Measurements from ENCODE around the gene CZIB. TPM values are rescaled to one million over a fixed set of nuclear protein-coding genes. Genes with fewer than 3 reads are reported as not detected.

Gene CZIB
- polyA plus RNA-seq, 3 donors = 55.3 to 62.2 (median 58.2) TPM

- 71% methylated on average over 1 of the region's 3 CpGs for whole genome bisulfite sequencing (ENCODE audit: insufficient coverage)
- no peaks in the 10 kb centered on the region for H3K9me3 ChIP-seq (replicated peaks in 1 of 2; ENCODE audit: control insufficient read depth in 1 of 2, insufficient read depth in 1 of 2, low read length in 2 of 2)
- peaks cover 30% of the 10 kb centered on the region for H3K4me1 Mint-ChIP-seq
- peak overlapping the region; percentile 77 for H3K4me2 ChIP-seq (replicated peaks; ENCODE audit: extremely low read depth, low read length, poor library complexity, severe bottlenecking)
- H3K27me3 Mint-ChIP-seq (ENCODE audit: low read depth in 3 of 3) = peaks cover 0 to 3% (median 2%) of the 10 kb centered on the region in 3 donors
- peaks cover 3 to 18% of the 10 kb centered on the region in 2 donors for H3K36me3 ChIP-seq (replicated peaks in 1 of 2; ENCODE audit: control insufficient read depth in 1 of 2, insufficient read depth in 2 of 2, low read length in 2 of 2)
- peak overlapping the region; percentile 73 to 91 (median 88) for H3K4me3 ChIP-seq (replicated peaks in 1 of 3; ENCODE audit: low read depth in 2 of 3, low read length in 3 of 3)
- H3K9me3 Mint-ChIP-seq = no peaks in the 10 kb centered on the region
- no peak for TF ChIP-seq CTCF (IDR thresholded peaks at IDR 0.05)
- DNase-seq = no peak
- peak overlapping the region; percentile 84 for H3K9ac ChIP-seq (ENCODE audit: insufficient read depth, low read length, poor library complexity, severe bottlenecking)
- H2AFZ ChIP-seq (ENCODE audit: insufficient read depth, low read depth, low read length, poor library complexity, severe bottlenecking) = peak overlapping the region; percentile 98
- H3K4me1 ChIP-seq (ENCODE audit: control insufficient read depth in 1 of 2, insufficient read depth in 2 of 2, low read length in 2 of 2) = peaks cover 17 to 28% of the 10 kb centered on the region in 2 donors
- intact Hi-C loops (cut with micrococcal nuclease) = no loop called here
- peak overlapping the region; percentile 45 to 88 for H3K27ac ChIP-seq (ENCODE audit: low read depth in 1 of 2, low read length in 2 of 2)
- no peaks in the 10 kb centered on the region for H3K27me3 ChIP-seq (ENCODE audit: control insufficient read depth in 2 of 2, insufficient read depth in 2 of 2, low read length in 2 of 2)
- H3K79me2 ChIP-seq (ENCODE audit: insufficient read depth, low read length) = peaks cover 13% of the 10 kb centered on the region
- H4K20me1 ChIP-seq (ENCODE audit: insufficient read depth, low read length) = no peaks in the 10 kb centered on the region
- peak overlapping the region; percentile 87 to 94 for H3K4me3 Mint-ChIP-seq
- H3K36me3 Mint-ChIP-seq = peaks cover 15 to 16% of the 10 kb centered on the region in 2 donors
- peak overlapping the region; percentile 80 to 96 (median 89) for H3K27ac Mint-ChIP-seq
These were observed 490 bp upstream of the CZIB start for GRCh38 chr1:53220962-53221286.

GRCh38 chr1:53219711-53220110 lies 723 bp downstream of the CZIB start:
- H3K9me3 Mint-ChIP-seq = no peaks in the 10 kb centered on the region
- H3K9me3 ChIP-seq (replicated peaks in 1 of 2; ENCODE audit: control insufficient read depth in 1 of 2, insufficient read depth in 1 of 2, low read length in 2 of 2) = no peaks in the 10 kb centered on the region
- H3K27ac Mint-ChIP-seq = peak overlapping the region; percentile 87 to 96 (median 92)
- H2AFZ ChIP-seq (ENCODE audit: insufficient read depth, low read depth, low read length, poor library complexity, severe bottlenecking) = peak overlapping the region; percentile 98
- H3K79me2 ChIP-seq (ENCODE audit: insufficient read depth, low read length) = peaks cover 13% of the 10 kb centered on the region
- TF ChIP-seq CTCF (IDR thresholded peaks at IDR 0.05) = no peak
- DNase-seq = no peak
- H3K4me1 ChIP-seq (ENCODE audit: control insufficient read depth in 1 of 2, insufficient read depth in 2 of 2, low read length in 2 of 2) = peaks cover 17 to 28% of the 10 kb centered on the region in 2 donors
- H3K9ac ChIP-seq (ENCODE audit: insufficient read depth, low read length, poor library complexity, severe bottlenecking) = peak overlapping the region; percentile 84
- no peaks in the 10 kb centered on the region for H4K20me1 ChIP-seq (ENCODE audit: insufficient read depth, low read length)
- intact Hi-C loops (cut with micrococcal nuclease) = no loop called here
- peak overlapping the region; percentile 87 to 94 for H3K4me3 Mint-ChIP-seq
- H3K36me3 ChIP-seq (replicated peaks in 1 of 2; ENCODE audit: control insufficient read depth in 1 of 2, insufficient read depth in 2 of 2, low read length in 2 of 2) = peaks cover 10 to 31% of the 10 kb centered on the region in 2 donors
- peaks cover 33% of the 10 kb centered on the region for H3K4me1 Mint-ChIP-seq
- 33% methylated on average over 5 of the region's 8 CpGs for WGBS (ENCODE audit: insufficient coverage)
- peaks cover 0 to 2% (median 0%) of the 10 kb centered on the region in 3 donors for H3K27me3 Mint-ChIP-seq (ENCODE audit: low read depth in 3 of 3)
- H3K4me2 ChIP-seq (replicated peaks; ENCODE audit: extremely low read depth, low read length, poor library complexity, severe bottlenecking) = peak overlapping the region; percentile 77
- peak overlapping the region; percentile 64 to 88 for H3K27ac ChIP-seq (ENCODE audit: low read depth in 1 of 2, low read length in 2 of 2)
- H3K27me3 ChIP-seq (ENCODE audit: control insufficient read depth in 2 of 2, insufficient read depth in 2 of 2, low read length in 2 of 2) = no peaks in the 10 kb centered on the region
- H3K4me3 ChIP-seq (replicated peaks in 1 of 3; ENCODE audit: low read depth in 2 of 3, low read length in 3 of 3) = peak overlapping the region; percentile 73 to 91 (median 88)
- peaks cover 18 to 22% of the 10 kb centered on the region in 2 donors for H3K36me3 Mint-ChIP-seq

All from CD14-positive monocyte (primary cell).